RWPE1 (cell line): ENCODE measurements around the gene TAF7L.
"Not testable (repeated sequence)": the region's sequence is repeated elsewhere in the genome, so short reads cannot be mapped to it uniquely, and the experiment has no call there.

ENCODE experiments used
- CTCF ChIA-PET: fragments of 350-600 bp; sonication (Branson Sonifier 250); formaldehyde crosslinking; extraction: SDS; loops from one replicate; lab custom pipeline; 2021; lab: Yijun Ruan, JAX
- POLR2A ChIA-PET: fragments of 400-600 bp; formaldehyde crosslinking; extraction: SDS; loops from one replicate; lab custom pipeline; 2020; ENCODE audit warnings: antibody characterized with exemption; ENCODE audit not compliant: low non-redundant PET; lab: Yijun Ruan, JAX
- DNase-seq: peaks from one replicate; pipeline ENCODE4 v3.0.0; 2012; ENCODE audit warnings: low spot score
- H3K27ac ChIP-seq: fragments of 450-650 bp; 2 replicates; pipeline ENCODE4 v1.5.1; 2017
- CTCF ChIP-seq: fragments of 450-650 bp; conservative IDR thresholded peaks from 2 replicates; pipeline ENCODE4 v1.5.1; 2017; ENCODE audit warnings: low read depth, mild to moderate bottlenecking

Gene TAF7L

DNA sequence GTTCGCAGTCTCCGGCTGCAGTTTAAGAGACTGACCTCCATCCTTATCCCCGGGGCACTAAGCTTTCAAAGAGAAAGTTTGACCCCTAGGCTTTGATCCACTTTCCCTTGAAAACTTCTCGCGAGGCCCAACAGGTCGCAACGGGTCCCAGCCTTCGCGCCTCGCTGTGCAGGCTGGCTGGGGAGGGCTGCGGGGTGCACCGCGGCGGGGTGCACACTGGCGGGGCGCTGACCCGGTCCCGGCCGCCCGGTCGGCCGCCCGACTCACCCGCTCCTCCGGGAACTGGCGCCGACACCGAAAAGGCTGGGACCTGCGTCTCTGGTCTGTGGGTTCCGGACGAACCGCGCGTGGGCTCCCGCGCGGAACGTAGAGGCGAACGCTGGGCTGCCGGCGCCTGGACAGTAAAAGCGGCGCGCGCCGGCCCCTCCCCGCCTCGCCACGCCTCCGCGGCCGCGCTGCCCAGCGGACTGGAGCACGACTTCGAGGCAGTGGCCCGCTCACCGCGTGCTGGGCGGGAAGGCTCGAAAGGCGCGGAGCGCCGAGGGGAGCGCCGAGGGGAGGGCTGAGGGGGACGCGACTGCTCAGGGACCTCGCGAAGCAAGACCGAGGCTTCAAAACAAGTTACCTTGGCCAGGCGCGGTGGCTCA lies at the start of gene TAF7L:
Gene TAF7L, minus strand, starts transcription at position 378 of the 647 bp plus-strand sequence. CDS start 3,791 bp downstream, outside the sequence.
- no peak for TF ChIP-seq CTCF
- CTCF ChIA-PET = no interaction called here
- POLR2A ChIA-PET = no interaction called here
- no peak within 1 kb of the TSS for H3K27ac ChIP-seq
- DNase-seq = no peak

GRCh38 chrX:101337776-101338271 lies 46.7 kb upstream of the TAF7L start:
- no peak for DNase-seq
- CTCF ChIA-PET = no interaction called here
- POLR2A ChIA-PET = no interaction called here

GRCh38 chrX:101334310-101334709 lies 43.2 kb upstream of the TAF7L start:
- DNase-seq, CTCF ChIA-PET, H3K27ac ChIP-seq, POLR2A ChIA-PET: not testable (repeated sequence)

More at GRCh38 chrX:101337776-101338271, 46.7 kb upstream of the TAF7L start:
- no peak for TF ChIP-seq CTCF
- H3K27ac ChIP-seq = no peak overlapping the region

GRCh38 chrX:101326600-101326999 lies 35.5 kb upstream of the TAF7L start:
- POLR2A ChIA-PET, DNase-seq, H3K27ac ChIP-seq: not testable (repeated sequence)
- CTCF ChIA-PET = interaction anchor here (0.7 kb wide), 1 partner anchor 526 kb away, joined by 4 read pairs; no protein-coding TSS in a partner anchor

GRCh38 chrX:101303790-101304189 lies 12.7 kb upstream of the TAF7L start:
- no peak for DNase-seq
- CTCF ChIA-PET = no interaction called here
- POLR2A ChIA-PET = no interaction called here
- no peak overlapping the region for H3K27ac ChIP-seq
- no peak for TF ChIP-seq CTCF

DNA sequence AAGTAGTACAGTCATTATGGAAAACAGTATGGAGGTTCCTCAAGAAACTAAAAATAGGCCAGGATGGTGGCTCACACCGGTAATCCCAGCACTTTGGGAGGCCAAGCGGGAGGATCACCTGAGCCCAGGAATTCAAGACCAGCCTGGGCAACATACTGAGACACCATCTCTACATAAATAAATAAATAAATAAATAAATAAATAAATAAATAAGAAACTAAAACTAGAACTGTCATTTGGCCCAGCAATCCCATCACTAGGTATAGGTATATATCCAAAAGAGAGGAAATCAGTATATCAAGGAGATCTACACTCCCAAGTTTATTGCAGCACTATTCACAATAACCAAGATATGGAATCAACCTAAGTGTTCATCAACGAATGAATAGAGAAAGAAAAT lies 4.5 kb upstream of the TAF7L start:
- CTCF ChIA-PET, DNase-seq, H3K27ac ChIP-seq, POLR2A ChIA-PET: not testable (repeated sequence)

DNA sequence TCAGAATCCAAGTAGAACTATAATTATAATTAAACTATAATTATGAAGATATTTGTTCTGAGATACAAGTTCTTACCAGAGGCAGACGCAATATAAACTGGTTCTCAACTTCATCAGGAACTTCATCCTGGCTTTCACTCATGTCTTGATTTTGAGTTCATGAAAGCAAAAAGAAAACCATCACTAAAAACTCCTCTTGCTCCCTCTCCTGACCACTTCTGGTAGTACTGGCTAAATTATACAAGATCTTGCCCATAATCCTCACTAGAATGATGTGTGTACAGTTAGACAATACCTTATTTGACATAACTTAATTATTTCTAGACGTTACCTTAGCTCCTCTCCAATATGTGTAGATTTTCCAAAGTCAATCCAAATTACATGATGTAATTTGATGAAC lies 3.7 kb downstream of the TAF7L start:
- TF ChIP-seq CTCF = peak; percentile 41
- DNase-seq = no peak
- POLR2A ChIA-PET = no interaction called here
- CTCF ChIA-PET = interaction anchor here (0.6 kb wide), 1 partner anchor 187 kb away, joined by 3 read pairs; no protein-coding TSS in a partner anchor
- no peak overlapping the region for H3K27ac ChIP-seq

DNA sequence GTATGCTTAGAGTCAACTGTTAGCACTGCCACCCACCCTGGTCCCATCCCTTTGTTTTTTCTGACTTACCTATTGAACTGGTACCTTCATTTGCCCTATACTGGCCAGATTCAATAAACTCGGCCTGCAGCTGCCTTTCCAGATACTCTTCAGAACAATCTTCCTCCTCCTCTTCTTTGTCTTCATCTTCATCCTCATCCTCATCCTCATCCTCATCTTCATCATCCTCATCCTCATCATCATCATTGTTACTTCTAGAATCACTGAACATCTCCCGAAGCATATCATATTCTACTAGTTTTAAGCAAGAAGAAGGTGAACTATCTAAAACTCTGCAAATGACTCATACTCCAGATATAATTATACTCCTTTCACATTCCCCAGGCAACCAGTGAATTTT lies 14.9 kb downstream of the TAF7L start:
- no peak for TF ChIP-seq CTCF
- POLR2A ChIA-PET = no interaction called here
- no peak overlapping the region for H3K27ac ChIP-seq

More for the DNA sequence above, 14.9 kb downstream of the TAF7L start:
- CTCF ChIA-PET = no interaction called here
- DNase-seq = no peak
